Activated T-cell treated with anti-CD3 and anti-CD28 coated beads for 4 hours (primary cell): ENCODE measurements around the gene SYNC.
"Not testable (repeated sequence)": the region's sequence is repeated elsewhere in the genome, so short reads cannot be mapped to it uniquely, and the experiment has no call there.

ENCODE experiments used
- DNase-seq: peaks from one replicate; pipeline ENCODE4 v3.0.0-alpha.2; 2020

The SYNC gene

GRCh38 chr1:32685498-32685897 lies 17.1 kb downstream of the SYNC start:
- DNase-seq = no peak

DNA sequence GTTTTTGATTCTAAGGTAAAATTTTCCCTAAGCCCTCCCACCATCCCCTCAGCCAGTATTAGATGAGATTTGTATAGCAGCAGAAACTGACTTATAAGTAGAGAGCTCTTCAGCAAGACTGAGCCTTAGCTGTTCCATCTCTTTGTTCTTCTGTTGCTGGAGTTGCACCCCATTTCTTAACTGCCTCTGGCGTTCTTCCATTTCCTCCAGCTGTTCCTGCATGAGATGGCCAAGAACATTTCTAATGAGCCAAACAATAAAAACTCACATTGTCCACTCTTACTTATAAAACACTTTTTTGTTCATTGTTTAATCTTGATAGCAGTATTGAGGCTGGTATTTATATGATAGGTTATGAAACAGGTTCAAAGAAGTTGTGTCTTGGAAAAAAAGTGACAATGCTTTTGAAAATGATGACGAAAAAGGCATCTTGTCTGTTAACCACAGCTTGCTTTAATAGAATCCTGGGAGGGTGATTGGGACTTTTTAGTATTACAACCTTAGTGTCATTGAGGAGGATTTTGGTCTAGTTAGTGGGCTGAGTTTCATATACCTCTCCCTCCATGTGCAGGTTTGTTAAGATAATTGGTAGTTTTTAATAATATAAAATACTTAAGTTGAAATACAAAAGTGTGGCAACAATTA lies 18.3 kb downstream of the SYNC start:
- no peak for DNase-seq

DNA sequence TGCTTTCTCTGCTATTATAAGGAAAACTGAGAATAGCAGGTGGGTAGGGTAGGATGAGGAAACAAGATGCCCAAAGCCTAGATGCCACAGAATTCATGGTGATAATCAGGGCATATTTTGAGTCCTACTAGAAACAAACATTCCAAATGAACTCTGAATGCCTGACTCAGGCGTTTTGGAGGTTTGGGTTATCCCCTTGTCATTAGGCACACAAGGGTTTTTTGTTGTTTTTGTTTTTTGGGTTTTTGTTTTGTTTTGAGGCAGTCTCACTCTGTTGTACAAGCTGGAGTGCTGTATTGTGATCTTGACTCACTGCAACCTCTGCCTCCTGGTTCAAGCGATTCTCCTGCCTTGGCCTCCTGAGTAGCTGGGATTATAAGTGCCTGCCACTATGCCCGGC lies 19.2 kb downstream of the SYNC start:
- DNase-seq = no peak

- no peak for DNase-seq
These were observed 20.6 kb downstream of the SYNC start for GRCh38 chr1:32681999-32682398.

GRCh38 chr1:32681509-32681908 lies 21.1 kb downstream of the SYNC start:
- no peak for DNase-seq

DNA sequence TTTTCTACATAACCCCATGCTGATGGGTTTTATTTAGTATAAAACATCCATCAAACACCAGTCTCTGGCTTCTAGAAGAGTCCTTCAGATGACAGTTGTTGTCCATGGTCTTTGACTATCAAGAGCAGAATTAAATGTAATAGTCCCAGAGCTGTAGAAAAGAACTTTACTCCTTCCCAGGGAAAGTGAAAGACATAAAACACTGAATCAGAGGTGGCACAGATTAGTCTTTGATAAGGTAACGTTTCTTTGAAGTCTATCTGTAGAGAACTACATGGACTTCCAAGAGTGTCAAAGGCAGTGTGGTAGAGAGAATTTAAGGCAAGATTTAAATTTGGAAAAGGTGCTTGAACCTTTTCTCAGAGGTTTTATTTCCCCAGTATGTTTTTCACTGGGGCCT lies 21.9 kb downstream of the SYNC start:
- no peak for DNase-seq

GRCh38 chr1:32679993-32680392 lies 22.6 kb downstream of the SYNC start:
- DNase-seq = not testable (repeated sequence)

GRCh38 chr1:32676945-32677344 lies 25.6 kb downstream of the SYNC start:
- DNase-seq = no peak

- DNase-seq = not testable (repeated sequence)
These were observed 33.9 kb downstream of the SYNC start for GRCh38 chr1:32668716-32669115.

- DNase-seq = no peak
These were observed 35.5 kb downstream of the SYNC start for GRCh38 chr1:32666901-32667566.

GRCh38 chr1:32665915-32666314 lies 36.7 kb downstream of the SYNC start:
- no peak for DNase-seq

GRCh38 chr1:32659581-32659980 lies 43.0 kb downstream of the SYNC start:
- DNase-seq = no peak

DNA sequence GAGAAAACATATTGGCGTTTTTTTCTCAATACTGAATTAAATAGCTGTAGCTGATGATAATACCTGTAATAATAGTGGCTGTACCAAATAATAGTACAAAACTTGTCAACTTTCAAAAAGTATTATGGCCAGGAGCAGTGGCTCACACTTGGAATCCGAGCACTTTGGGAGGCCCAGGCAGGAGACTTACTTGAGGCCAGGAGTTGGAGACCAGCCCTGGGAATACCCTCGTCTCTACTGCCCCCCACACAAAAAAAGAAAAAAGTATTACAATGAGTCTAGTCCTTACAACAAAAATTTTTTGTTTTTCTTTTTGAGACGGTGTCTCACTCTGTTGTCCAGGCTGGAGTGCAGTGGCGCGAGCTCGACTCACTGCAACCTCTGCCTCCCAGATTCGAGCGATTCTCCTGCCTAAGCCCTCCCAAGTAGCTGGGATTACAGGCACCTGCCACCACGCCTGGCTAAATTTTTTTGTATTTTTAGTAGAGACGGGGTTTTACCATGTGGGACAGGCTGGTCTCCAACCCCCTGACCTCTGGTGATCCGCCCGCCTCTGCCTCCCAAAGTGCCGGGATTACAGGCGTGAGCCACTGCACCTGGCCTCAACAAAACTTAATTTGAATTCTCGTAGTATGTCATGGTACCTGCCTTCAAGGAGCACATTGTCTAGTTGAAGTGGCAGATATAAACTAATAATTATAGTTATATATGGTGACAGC lies 50.2 kb downstream of the SYNC start:
- no peak for DNase-seq

DNA sequence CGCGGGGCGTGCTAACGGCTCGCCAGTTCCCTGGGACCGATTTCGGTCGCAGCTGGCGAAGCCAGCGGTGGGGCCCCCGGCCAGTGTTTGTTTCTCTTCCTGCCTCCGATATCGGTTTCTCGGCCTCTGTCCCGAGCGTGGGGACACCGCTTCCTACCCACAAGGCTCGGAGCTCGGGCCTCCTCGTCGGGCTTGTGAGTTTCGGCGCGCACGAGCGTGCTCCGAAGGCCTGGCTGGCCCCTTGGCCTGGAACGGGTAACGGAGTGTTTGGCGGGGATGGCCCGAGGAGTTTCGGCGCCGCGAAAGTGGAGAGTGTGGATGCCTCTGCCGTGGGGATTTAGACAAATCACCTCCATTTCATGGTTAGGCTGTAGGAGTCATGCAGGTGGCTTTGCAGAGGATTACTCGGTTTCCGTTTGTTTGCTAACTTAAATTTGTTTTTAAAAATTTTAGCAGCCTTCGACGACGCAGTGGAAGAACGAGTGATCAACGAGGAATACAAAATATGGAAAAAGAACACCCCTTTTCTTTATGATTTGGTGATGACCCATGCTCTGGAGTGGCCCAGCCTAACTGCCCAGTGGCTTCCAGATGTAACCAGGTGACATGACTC lies 51.0 kb downstream of the SYNC start:
- DNase-seq = no peak

- peak; percentile 97 for DNase-seq
These were observed 51.7 kb downstream of the SYNC start, which contains the start of gene RBBP4 for GRCh38 chr1:32650752-32651460. Gene RBBP4 (plus strand): TSS chr1:32651208. CDS start chr1:32651307, 99 bp downstream.

DNA sequence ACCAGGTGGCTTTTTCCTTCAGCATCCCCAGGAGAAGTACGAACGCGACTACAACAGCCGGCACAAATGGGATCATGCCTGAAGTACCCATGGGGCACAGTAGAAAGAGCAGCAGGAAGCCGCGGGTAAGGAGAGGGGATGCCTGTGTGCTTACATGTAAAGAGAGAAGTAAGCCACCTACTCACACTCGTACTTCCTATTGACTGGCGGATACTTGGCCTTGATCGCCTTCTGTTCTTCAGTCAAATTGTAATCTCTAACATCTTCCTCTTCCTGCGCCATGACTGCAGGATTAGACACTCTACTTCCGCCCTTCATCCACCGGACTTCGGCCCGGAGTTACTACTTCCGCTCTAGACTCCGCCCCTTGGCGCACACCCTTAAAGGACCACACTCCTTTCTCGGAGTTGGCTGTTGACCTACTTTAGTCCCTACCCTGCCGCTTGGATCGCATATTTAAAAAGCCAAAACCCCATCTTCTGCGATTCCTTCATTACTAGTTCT lies 52.3 kb downstream of the SYNC start, which contains the start of gene ZBTB8OS:
TSS of gene ZBTB8OS (minus strand) at position 303 of the 504 bp plus-strand sequence. CDS start at position 282, 21 bp downstream.
- DNase-seq = peak; percentile 78

DNA sequence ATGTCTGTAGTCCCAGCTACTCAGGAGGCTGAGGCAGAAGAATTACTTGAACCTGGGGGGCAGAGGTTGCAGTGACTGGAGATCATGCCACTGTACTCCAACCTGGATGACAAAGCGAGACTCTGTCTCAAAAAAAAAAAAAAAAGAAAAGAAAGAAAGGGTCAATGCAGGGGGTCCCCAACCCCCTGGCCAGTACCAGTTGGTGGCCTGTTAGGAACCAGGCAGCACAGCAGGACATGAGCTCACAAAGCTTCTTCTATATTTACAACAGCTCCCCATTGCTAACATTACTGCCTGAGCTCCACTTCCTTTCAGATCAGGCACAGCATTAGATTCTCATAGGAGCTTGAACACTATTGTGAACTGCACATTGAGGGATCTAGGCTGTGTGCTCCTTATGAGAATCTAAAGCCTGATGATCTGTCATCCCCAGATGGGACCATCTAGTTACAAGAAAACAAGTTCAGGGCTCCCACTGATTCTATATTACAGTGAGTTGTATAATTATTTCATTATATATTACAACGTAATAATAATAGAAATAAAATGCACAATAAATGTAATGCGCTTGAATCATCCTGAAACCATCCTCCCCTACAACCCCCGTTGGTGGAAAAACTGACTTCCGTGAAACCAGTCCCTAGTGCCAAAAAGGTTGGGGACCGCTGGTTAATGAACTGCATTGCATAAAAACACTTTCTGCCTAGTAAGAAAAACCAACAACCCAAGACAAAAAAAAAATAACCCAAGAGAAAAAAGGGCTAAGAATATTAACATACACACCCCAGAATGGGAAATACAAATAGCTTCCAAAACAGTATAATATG lies 55.0 kb downstream of the SYNC start:
- no peak for DNase-seq

GRCh38 chr1:32644426-32644825 lies 58.1 kb downstream of the SYNC start:
- no peak for DNase-seq

- DNase-seq = not testable (repeated sequence)
These were observed 60.2 kb downstream of the SYNC start for GRCh38 chr1:32642292-32642827.

- DNase-seq = no peak
These were observed 63.0 kb downstream of the SYNC start for GRCh38 chr1:32639489-32640075.
